Myocyte (in vitro differentiated cells): ENCODE data around the gene DNAJA2. TPM values are rescaled to one million over a fixed set of nuclear protein-coding genes. Genes with fewer than 3 reads are reported as not detected.
A peak's percentile ranks its signal among the peaks of the same experiment; 100 is the strongest.
"Not testable (repeated sequence)": the region's sequence is repeated elsewhere in the genome, so short reads cannot be mapped to it uniquely, and the experiment has no call there.

ENCODE experiments used
- DNase-seq: peaks from one replicate; pipeline ENCODE4 v3.0.0-alpha.2; 2012; ENCODE audit warnings: low read depth
- total RNA-seq: library from RNA; depleted of rRNA; stranded (reverse); fragments of >200 nt; gene quantifications from 2 replicates; pipeline ENCODE4 v1.2.3, GENCODE V29; 2014

DNAJA2 gene
- total RNA-seq, 1 donor from 2014 or later = 73.0 TPM

DNA sequence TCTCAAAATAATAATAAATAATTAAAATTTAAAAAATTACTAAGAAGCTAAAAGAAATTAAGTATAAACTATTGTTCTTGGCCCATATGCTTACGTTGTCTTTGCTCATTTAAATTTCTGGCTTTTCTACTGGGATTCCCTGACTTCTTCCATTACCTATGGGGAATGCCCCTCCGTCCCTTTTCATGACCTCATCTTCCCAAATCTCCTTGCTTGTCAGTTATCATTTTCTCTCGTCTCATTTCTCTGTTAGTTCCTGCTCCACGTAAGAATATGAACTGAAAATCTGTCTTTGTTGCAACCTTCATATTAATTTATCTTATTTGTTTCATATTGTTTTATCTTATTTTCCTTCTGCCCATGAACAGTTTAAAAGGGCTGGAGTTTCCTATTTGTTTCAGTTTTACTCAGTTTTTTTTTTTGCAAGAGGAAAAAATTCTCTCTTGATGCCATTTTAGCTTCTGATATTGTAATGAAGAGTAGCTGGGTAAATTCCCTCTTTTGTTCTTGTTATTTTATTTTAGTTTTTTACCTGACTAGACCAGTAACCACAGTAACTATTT, 2.5 kb upstream of the DNAJA2 start:
- DNase-seq = no peak

DNA sequence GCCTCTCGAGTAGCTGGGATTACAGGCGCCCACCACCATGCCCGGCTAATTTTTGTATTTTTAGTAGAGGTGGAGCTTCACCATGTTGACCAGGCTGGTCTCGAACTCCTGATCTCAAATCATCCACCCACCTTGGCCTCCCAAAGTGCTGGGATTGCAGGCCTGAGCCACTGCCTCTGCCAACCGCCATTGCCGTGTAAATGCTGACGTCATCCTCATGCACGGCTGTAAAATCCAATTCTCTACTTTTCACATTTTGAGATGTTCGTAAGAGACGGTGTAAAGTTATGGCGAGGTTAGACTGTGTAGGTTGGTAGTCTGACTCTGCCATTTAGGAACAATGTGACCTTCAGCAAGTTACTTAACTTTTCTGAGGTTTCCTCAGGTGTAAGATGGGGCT, 1.7 kb upstream of the DNAJA2 start:
- DNase-seq = no peak

- DNase-seq = peak; percentile 8
Measured at GRCh38 chr16:46974352-46974751, 878 bp upstream of the DNAJA2 start.

- no peak for DNase-seq
Measured at GRCh38 chr16:46973996-46974324, 486 bp upstream of the DNAJA2 start.

- DNase-seq = peak; percentile 13
Measured at GRCh38 chr16:46972429-46973206, 856 bp downstream of the DNAJA2 start.

GRCh38 chr16:46971271-46971670, 2.2 kb downstream of the DNAJA2 start:
- DNase-seq = no peak

DNA sequence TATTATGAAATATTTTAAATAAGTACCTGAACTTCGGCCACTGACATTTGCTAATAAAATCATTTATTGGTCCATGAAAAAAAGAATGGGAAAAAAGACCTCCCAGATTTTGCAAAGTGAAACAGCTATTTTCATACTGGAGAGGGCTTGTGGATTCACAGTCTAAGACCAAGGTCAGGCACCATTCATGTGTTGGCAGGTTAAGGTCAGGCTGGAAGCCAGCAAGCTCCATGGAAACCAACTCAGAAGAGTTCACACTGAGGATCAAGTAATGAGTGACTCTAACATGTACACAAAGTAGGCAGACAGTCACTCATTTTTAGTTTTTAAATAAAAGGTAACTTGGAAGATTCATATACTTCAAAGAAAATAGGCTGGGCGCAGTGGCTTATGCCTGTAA, 3.4 kb downstream of the DNAJA2 start:
- no peak for DNase-seq

- DNase-seq = no peak
Measured at GRCh38 chr16:46968063-46968435, 5.4 kb downstream of the DNAJA2 start.

DNA sequence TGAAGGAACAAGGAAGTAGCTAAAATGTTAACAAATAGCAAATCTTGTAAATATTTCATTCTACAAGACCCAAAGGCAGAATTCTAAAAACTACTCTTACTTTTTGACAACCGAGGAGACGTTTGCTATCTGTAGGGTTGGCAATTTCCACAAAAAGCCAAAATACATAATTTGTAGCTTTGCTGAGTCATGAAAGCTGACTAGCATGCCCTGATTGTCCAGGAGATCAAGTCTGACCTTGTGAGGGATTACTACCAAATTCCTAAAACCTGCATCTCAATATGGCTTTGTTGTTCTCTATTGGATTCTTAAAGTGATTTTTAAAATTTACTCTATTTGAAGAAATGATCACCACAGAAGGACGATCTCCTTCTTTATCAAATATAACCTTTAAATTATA, 10.8 kb downstream of the DNAJA2 start:
- DNase-seq = no peak

DNA sequence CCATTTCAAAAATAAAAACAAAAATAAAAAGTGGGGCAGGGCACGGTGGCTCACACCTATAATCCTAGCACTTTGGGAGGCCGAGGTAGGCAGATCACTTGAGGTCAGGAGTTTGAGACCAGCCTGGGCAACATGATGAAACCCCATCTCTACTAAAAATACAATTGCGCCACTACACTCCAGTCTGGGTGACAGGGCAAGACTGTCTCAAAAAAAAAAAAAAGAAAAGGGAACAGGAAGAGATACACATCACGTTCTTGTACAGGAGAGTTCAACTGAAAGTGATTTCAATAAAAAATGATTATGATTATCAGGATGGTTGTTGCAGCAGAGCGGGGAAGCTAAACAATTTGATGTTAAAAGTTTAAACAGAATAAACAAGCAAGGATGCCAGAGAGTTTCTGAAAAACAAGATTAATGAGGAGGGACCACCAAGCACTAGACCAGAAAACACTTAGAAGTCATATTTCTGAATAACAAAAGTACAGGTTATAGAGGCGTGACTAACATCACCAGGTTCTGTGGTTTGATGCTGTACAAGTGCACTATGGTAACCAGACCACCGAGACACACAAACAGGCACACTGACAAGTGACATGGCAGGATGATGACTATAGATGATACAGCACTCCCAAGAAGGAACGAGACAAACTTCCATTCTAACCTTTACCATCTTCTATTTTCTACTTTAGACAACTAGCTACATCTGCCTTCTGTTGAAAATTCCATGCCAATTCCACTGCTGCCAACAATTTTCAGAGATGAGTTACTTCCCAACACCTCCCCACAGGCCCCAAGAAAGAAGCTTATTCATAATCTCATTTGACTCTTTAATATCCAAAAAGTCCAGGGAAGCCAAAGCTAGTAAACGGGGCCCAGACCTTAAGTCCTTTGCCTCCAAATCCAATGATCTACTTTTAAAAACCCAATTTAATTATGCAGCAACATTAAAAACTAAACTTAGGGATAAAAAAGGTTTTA, 11.8 kb downstream of the DNAJA2 start:
- DNase-seq = peak; percentile 18

- no peak for DNase-seq
Measured at GRCh38 chr16:46954562-46954961, 18.9 kb downstream of the DNAJA2 start.

DNA sequence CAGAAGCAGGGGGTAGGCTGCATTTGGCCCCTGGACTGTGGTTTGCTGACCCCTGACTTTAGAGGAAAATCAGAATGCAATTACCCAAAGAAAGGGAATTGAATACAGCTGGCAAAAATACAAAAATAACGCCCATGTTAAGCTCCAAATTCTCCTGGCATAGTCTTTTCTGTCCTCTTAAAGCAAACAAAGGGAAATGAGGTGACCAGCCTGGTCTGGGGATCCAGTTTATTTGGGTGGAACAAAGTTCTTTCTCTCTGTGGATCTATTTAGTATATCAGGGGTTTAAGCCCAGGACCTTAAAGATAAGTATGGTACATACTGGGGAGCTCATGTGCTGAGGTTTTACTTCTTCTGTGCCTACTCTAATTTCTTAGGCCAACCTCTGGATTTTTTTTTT, 23.5 kb downstream of the DNAJA2 start:
- no peak for DNase-seq

- DNase-seq = no peak
Measured at GRCh38 chr16:46949241-46949892, 24.1 kb downstream of the DNAJA2 start.

- DNase-seq = no peak
Measured at GRCh38 chr16:46948548-46949166, 24.8 kb downstream of the DNAJA2 start.

- DNase-seq = peak; percentile 31
Measured at GRCh38 chr16:46947900-46948547, 25.4 kb downstream of the DNAJA2 start.

- DNase-seq = not testable (repeated sequence)
Measured at GRCh38 chr16:46944713-46945112, 28.8 kb downstream of the DNAJA2 start.

DNA sequence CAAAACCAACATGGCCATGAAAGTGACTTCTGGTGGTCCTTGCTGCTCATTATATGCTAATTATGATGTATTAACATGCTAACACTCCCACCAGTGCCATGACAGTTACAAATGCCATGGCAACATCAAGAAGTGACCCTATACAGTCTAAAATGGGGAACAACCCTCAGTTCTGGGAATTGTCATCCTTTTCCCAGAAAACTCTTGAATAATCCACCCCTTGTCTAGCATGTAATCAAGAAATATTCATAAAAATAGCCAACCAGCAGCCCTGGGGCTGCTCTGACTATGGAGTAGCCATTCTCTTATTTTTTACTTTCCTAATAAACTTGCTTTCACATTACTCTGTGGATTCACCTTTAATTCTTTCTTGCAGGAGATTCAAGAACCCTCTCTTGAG, 35.9 kb downstream of the DNAJA2 start:
- DNase-seq = no peak

- DNase-seq = no peak
Measured at GRCh38 chr16:46932802-46933201, 40.7 kb downstream of the DNAJA2 start.

- DNase-seq = no peak
Measured at GRCh38 chr16:46930861-46931260, 42.6 kb downstream of the DNAJA2 start.
